K562 (cell line): ENCODE results near the gene FOXS1. TPM values are rescaled to one million over a fixed set of nuclear protein-coding genes. Genes with fewer than 3 reads are reported as not detected.

ENCODE experiments used
- BCL6 ChIP-seq: fragments of 250-450 bp; sonication (Bioruptor Pico); IDR thresholded peaks from 2 replicates; pipeline ENCODE4 v1.4.0; 2020
- CBX8 ChIP-seq: fragments of 200-600 bp; sonication (generic); IDR thresholded peaks from 2 replicates; pipeline ENCODE4 v1.6.1; 2012; ENCODE audit warnings: borderline replicate concordance, mixed run types, low read depth, mild to moderate bottlenecking, moderate library complexity, mixed read lengths, low read length, control low read depth, inconsistent platforms; ENCODE audit not compliant: poor library complexity, severe bottlenecking; ENCODE audit errors: extremely low read depth
- MYBL2 ChIP-seq, 2 experiments: fragments of 450-650 bp in 1 of 2; sonication (generic) in 1 of 2; formaldehyde crosslinking in 1 of 2; IDR thresholded peaks; 2 replicates each; pipeline versions ENCODE4 v1.6.1 to v1.8.1; 2017 to 2022; ENCODE audit warnings: borderline replicate concordance in 1 of 2, inconsistent platforms in 1 of 2, low read depth in 1 of 2, mild to moderate bottlenecking in 1 of 2, missing genetic modification reagents in 1 of 2, moderate library complexity in 1 of 2
- NUFIP1 ChIP-seq: fragments of 450-650 bp; IDR thresholded peaks from 2 replicates; pipeline ENCODE4 v1.6.1; 2018; ENCODE audit not compliant: partially characterized antibody
- PHF8 ChIP-seq: fragments of 200-600 bp; sonication (generic); IDR thresholded peaks from 2 replicates; pipeline ENCODE4 v1.6.1; 2012; ENCODE audit warnings: mixed run types, mild to moderate bottlenecking, inconsistent platforms, low read length, moderate library complexity, borderline replicate concordance
- POLR2AphosphoS2 ChIP-seq: IDR thresholded peaks from 2 replicates; pipeline ENCODE4 v1.6.1; 2012; ENCODE audit warnings: low read length, improper control_type of control experiment
- SMAD3 ChIP-seq: fragments of 450-650 bp; formaldehyde crosslinking; conservative IDR thresholded peaks from 2 replicates; pipeline ENCODE4 v1.4.0; 2020; ENCODE audit warnings: mild to moderate bottlenecking
- ZC3H8 ChIP-seq: fragments of 450-650 bp; IDR thresholded peaks from 2 replicates; pipeline ENCODE4 v1.6.1; 2017
- ZKSCAN1 ChIP-seq: fragments of 150-350 bp; IDR thresholded peaks from 2 replicates; pipeline ENCODE4 v1.6.1; 2016; ENCODE audit warnings: low read depth, low read length
- ZNF79 ChIP-seq: fragments of 250-450 bp; sonication (Bioruptor Pico); IDR thresholded peaks from 2 replicates; pipeline ENCODE4 v1.4.0; 2020; ENCODE audit warnings: low read depth, mild to moderate bottlenecking, moderate library complexity
- polyA plus RNA-seq, 8 experiments: library from polyadenylated mRNA; depleted of rRNA in 4 of 8; stranded (reverse) in 5 of 8; unstranded in 3 of 8; fragments of >200 nt; fragmentation: Nextera tagmentation in 2 of 8; fragmentation: Illumina TruSeq in 1 of 8; extraction: Ambion mirVana in 2 of 8; extraction: Trizol in 1 of 8; gene quantifications; 2 replicates each; pipeline versions ENCODE4 v1.2.1 to v1.2.3, GENCODE V29; 2011 to 2014; ENCODE audit warnings: inconsistent platforms in 1 of 8, missing spikeins in 1 of 8
- total RNA-seq, 7 experiments: library from RNA; depleted of rRNA in 6 of 7; stranded (reverse); fragments of >200 nt in 6 of 7; fragmentation: Illumina TruSeq in 2 of 7; extraction: Trizol in 2 of 7; gene quantifications; 2 replicates each; pipeline versions ENCODE4 v1.2.1 to v1.2.3, GENCODE V29; 2011 to 2021; ENCODE audit warnings: low replicate concordance in 1 of 7
- TF ChIP-seq, protein P1 (sequence below): conservative IDR thresholded peaks from 2 replicates; pipeline ENCODE4 v1.6.1; 2011; ENCODE audit warnings: low read depth, mild to moderate bottlenecking, low read length; ENCODE audit not compliant: control insufficient read depth
- TF ChIP-seq, protein P2 (sequence below): sonication (generic); formaldehyde crosslinking; IDR thresholded peaks from 2 replicates; pipeline ENCODE4 v1.8.0; 2022; ENCODE audit warnings: missing genetic modification reagents, mild to moderate bottlenecking, borderline replicate concordance
- TF ChIP-seq, protein P3 (sequence below): fragments of 450-650 bp; IDR thresholded peaks from 2 replicates; pipeline ENCODE4 v1.6.1; 2016; ENCODE audit warnings: low read depth

The FOXS1 gene
- total and polyA plus RNA-seq, 9 of the 15 experiments (the other 6 are each of a cell fraction or from before 2014, with no cell fraction given) = not detected

DNA sequence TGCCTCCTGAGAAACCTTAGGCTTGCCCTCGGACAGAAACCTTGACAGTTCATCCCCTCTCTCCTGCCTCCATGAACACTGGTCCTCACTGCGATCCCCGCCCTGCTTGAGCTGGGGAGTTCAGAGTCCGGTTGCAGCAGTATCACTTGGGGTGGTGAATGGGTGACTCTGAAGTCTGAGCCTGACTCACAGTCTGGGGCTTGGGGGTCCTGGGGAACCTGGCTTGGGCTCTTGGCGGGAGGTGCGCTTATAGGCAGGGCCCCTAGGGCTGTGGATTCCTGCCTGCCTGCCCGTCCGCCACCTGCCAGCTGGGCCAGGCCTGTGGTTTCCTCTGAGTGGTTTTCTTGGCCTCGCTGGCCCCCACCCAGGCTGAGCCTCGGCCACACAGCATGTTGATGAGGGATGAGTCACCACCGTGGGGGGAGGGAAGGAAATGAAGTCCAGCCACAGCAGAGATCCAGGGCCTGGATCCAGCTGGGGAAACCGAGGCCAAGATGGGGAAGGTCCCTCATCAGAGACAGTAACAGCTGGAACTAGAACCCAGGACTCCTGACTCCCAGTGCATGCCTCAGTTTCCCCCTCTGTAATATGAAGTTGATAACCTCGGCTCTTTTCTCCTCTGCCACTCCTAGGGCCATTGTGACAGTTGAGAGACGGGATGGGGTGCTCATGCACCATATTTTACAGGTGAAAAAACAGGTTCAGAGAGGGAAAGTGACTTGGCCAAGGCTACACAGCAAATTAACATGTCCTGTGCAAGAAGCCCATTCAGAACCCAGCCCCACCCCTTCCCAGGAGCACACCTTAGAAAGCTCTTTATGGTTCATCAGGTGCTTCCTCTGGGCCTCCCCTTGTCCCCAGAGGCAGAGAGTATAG, 9.2 kb downstream of the FOXS1 start (continued):
- no peak for TF ChIP-seq CBX8
- TF ChIP-seq POLR2AphosphoS2 = no peak
- peak; percentile 37; the same call in 1 of the 2 replicates for TF ChIP-seq ZKSCAN1
- TF ChIP-seq ZNF79 (CRISPR knock-in tag) = no peak
- no peak for TF ChIP-seq SMAD3 (CRISPR knock-in tag)
- TF ChIP-seq BCL6 (CRISPR knock-in tag) = no peak
- TF ChIP-seq, protein P1, sequence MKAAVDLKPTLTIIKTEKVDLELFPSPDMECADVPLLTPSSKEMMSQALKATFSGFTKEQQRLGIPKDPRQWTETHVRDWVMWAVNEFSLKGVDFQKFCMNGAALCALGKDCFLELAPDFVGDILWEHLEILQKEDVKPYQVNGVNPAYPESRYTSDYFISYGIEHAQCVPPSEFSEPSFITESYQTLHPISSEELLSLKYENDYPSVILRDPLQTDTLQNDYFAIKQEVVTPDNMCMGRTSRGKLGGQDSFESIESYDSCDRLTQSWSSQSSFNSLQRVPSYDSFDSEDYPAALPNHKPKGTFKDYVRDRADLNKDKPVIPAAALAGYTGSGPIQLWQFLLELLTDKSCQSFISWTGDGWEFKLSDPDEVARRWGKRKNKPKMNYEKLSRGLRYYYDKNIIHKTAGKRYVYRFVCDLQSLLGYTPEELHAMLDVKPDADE = no peak
- TF ChIP-seq, protein P2, sequence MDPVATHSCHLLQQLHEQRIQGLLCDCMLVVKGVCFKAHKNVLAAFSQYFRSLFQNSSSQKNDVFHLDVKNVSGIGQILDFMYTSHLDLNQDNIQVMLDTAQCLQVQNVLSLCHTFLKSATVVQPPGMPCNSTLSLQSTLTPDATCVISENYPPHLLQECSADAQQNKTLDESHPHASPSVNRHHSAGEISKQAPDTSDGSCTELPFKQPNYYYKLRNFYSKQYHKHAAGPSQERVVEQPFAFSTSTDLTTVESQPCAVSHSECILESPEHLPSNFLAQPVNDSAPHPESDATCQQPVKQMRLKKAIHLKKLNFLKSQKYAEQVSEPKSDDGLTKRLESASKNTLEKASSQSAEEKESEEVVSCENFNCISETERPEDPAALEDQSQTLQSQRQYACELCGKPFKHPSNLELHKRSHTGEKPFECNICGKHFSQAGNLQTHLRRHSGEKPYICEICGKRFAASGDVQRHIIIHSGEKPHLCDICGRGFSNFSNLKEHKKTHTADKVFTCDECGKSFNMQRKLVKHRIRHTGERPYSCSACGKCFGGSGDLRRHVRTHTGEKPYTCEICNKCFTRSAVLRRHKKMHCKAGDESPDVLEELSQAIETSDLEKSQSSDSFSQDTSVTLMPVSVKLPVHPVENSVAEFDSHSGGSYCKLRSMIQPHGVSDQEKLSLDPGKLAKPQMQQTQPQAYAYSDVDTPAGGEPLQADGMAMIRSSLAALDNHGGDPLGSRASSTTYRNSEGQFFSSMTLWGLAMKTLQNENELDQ (CRISPR knock-in tag) = no peak
- TF ChIP-seq, protein P3, sequence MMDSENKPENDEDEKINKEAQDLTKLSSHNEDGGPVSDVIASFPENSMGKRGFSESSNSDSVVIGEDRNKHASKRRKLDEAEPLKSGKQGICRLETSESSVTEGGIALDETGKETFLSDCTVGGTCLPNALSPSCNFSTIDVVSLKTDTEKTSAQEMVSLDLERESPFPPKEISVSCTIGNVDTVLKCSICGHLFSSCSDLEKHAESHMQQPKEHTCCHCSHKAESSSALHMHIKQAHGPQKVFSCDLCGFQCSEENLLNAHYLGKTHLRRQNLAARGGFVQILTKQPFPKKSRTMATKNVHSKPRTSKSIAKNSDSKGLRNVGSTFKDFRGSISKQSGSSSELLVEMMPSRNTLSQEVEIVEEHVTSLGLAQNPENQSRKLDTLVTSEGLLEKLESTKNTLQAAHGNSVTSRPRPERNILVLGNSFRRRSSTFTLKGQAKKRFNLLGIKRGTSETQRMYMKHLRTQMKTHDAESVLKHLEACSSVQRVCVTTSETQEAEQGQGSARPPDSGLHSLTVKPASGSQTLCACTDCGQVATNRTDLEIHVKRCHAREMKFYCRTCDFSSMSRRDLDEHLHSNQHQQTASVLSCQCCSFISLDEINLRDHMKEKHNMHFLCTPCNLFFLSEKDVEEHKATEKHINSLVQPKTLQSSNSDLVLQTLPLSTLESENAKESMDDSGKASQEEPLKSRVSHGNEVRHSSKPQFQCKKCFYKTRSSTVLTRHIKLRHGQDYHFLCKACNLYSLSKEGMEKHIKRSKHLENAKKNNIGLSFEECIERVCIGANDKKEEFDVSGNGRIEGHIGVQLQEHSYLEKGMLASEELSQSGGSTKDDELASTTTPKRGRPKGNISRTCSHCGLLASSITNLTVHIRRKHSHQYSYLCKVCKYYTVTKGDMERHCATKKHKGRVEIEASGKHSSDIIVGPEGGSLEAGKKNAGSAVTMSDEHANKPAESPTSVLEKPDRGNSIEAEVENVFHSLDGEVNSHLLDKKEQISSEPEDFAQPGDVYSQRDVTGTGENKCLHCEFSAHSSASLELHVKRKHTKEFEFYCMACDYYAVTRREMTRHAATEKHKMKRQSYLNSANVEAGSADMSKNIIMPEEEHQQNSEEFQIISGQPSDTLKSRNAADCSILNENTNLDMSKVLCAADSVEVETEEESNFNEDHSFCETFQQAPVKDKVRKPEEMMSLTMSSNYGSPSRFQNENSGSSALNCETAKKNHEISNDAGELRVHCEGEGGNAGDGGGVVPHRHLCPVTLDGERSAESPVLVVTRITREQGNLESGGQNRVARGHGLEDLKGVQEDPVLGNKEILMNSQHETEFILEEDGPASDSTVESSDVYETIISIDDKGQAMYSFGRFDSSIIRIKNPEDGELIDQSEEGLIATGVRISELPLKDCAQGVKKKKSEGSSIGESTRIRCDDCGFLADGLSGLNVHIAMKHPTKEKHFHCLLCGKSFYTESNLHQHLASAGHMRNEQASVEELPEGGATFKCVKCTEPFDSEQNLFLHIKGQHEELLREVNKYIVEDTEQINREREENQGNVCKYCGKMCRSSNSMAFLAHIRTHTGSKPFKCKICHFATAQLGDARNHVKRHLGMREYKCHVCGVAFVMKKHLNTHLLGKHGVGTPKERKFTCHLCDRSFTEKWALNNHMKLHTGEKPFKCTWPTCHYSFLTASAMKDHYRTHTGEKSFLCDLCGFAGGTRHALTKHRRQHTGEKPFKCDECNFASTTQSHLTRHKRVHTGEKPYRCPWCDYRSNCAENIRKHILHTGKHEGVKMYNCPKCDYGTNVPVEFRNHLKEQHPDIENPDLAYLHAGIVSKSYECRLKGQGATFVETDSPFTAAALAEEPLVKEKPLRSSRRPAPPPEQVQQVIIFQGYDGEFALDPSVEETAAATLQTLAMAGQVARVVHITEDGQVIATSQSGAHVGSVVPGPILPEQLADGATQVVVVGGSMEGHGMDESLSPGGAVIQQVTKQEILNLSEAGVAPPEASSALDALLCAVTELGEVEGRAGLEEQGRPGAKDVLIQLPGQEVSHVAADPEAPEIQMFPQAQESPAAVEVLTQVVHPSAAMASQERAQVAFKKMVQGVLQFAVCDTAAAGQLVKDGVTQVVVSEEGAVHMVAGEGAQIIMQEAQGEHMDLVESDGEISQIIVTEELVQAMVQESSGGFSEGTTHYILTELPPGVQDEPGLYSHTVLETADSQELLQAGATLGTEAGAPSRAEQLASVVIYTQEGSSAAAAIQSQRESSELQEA = no peak
- no peak for TF ChIP-seq MYBL2 (IDR thresholded peaks at IDR 0.05; ENCODE audit: low read depth)
- TF ChIP-seq MYBL2 (CRISPR knock-in tag; IDR thresholded peaks at IDR 0.05; ENCODE audit: borderline replicate concordance) = no peak
- no peak for TF ChIP-seq ZC3H8
- no peak for TF ChIP-seq PHF8
- no peak for TF ChIP-seq NUFIP1
